Muscle layer of colon (tissue), 2 donors: ENCODE measurements around the gene CHRNB2.

Experiments
- H3K27ac ChIP-seq: one replicate; pipeline ENCODE4 v1.7.0; 2013; ENCODE audit warnings: low read depth, mild to moderate bottlenecking, low read length, moderate library complexity
- H3K27me3 ChIP-seq, 2 donors: one replicate each; pipeline ENCODE4 v1.7.0; 2013; ENCODE audit warnings: low read length in 2 of 2, mild to moderate bottlenecking in 2 of 2; ENCODE audit not compliant: insufficient read depth in 2 of 2, control insufficient read depth in 1 of 2
- H3K36me3 ChIP-seq: one replicate; pipeline ENCODE4 v1.7.0; 2013; ENCODE audit warnings: mild to moderate bottlenecking, low read length; ENCODE audit not compliant: insufficient read depth
- H3K4me1 ChIP-seq: one replicate; pipeline ENCODE4 v1.7.0; 2013; ENCODE audit warnings: mild to moderate bottlenecking, low read length; ENCODE audit not compliant: insufficient read depth
- H3K4me3 ChIP-seq, 2 donors: one replicate each; pipeline ENCODE4 v1.7.0; 2013; ENCODE audit warnings: low read length in 2 of 2, low read depth in 1 of 2, mild to moderate bottlenecking in 1 of 2, moderate library complexity in 1 of 2
- H3K9ac ChIP-seq: one replicate; pipeline ENCODE4 v1.7.0; 2013; ENCODE audit warnings: low read length
- H3K9me3 ChIP-seq: one replicate; pipeline ENCODE4 v1.7.0; 2013; ENCODE audit warnings: mild to moderate bottlenecking, low read length
- donor health status: abdominal sarcoma.
- donor health status: Adenocarcinoma of cecum.

The CHRNB2 gene

GRCh38 chr1:154541231-154541630, 26.3 kb upstream of the CHRNB2 start:
- H3K4me3 ChIP-seq = no peak overlapping the region
- H3K27me3 ChIP-seq = no peaks in the 10 kb centered on the region
- no peaks in the 10 kb centered on the region for H3K9me3 ChIP-seq
- H3K36me3 ChIP-seq = no peaks in the 10 kb centered on the region
- H3K4me1 ChIP-seq = no peaks in the 10 kb centered on the region
- H3K27ac ChIP-seq = no peak overlapping the region
- no peak overlapping the region for H3K9ac ChIP-seq

GRCh38 chr1:154546264-154547063, 21.1 kb upstream of the CHRNB2 start:
- H3K4me1 ChIP-seq = no peaks in the 10 kb centered on the region
- H3K36me3 ChIP-seq = peaks cover 29% of the 10 kb centered on the region
- H3K9me3 ChIP-seq = no peaks in the 10 kb centered on the region
- H3K9ac ChIP-seq = no peak overlapping the region
- no peak overlapping the region for H3K4me3 ChIP-seq
- H3K27me3 ChIP-seq = no peaks in the 10 kb centered on the region
- no peak overlapping the region for H3K27ac ChIP-seq

DNA sequence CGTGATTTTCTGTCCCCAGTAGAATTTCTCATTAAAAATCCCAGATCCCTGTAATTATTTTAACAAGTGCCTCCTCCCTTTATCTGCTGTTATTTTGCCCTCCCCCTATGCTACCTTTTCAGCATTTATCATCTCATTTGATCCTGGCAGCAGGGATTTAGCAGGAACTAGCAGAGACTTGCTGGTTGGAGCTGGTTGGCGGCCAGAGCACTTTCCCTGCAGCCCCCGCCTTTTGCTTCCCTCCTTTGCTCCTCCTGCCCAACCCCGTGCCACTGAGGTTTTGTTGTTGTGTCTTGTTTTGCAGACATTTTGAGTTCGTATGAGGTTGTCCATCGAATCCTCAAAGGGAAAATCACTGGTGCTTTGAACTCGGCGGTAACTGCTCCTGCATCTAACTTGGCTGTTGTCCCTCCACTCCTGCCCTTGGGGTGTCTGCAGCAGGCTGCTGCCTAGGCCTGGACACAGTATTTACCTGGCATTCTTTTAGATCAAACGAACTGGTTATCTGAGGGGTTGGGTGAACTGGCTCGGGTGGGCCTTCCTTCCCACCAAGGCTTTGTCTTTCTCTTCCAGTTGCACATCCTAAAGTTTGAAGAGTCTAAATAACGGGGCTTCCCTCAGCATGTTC, 20.4 kb upstream of the CHRNB2 start:
- Histone ChIP-seq H3K27ac (no peak overlapping the region), H3K9me3 (no peaks in the 10 kb centered on the region), H3K4me3 (no peak overlapping the region), H3K27me3 (no peaks in the 10 kb centered on the region), H3K9ac (no peak overlapping the region), H3K4me1 (no peaks in the 10 kb centered on the region), H3K36me3 (peaks cover 37% of the 10 kb centered on the region)

- H3K27ac ChIP-seq = no peak overlapping the region
- H3K36me3 ChIP-seq = peaks cover 45% of the 10 kb centered on the region
- H3K9me3 ChIP-seq = no peaks in the 10 kb centered on the region
- no peak overlapping the region for H3K9ac ChIP-seq
- H3K4me1 ChIP-seq = peaks cover 4% of the 10 kb centered on the region
- no peak overlapping the region for H3K4me3 ChIP-seq
- H3K27me3 ChIP-seq = no peaks in the 10 kb centered on the region
These were observed 19.6 kb upstream of the CHRNB2 start for GRCh38 chr1:154548028-154548427.

GRCh38 chr1:154549202-154549770, 18.3 kb upstream of the CHRNB2 start:
- Histone ChIP-seq H3K4me1 (peaks cover 16% of the 10 kb centered on the region), H3K27me3 (no peaks in the 10 kb centered on the region), H3K4me3 (no peak overlapping the region), H3K27ac (no peak overlapping the region), H3K36me3 (peaks cover 57% of the 10 kb centered on the region), H3K9me3 (no peaks in the 10 kb centered on the region), H3K9ac (no peak overlapping the region)

DNA sequence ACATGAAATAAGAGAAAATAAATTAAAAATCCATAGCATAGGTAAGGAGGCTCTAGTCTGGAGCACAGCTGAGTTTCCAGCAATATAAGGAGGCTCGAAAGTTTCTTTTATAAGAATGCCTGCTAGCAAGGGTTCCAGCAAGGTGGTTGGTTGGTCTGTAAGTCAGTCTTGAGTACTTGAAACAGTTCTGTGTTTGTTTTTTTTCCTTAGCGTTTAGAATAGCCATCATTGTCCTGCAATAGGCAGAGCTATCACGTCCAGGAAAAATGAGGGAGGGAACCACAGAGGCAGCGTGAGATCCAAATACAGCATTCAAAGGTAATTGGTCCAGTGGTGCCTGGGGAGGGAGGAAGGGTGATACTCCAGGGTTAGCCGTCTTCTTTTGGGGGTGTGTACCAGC, 17.5 kb upstream of the CHRNB2 start:
- H3K9ac ChIP-seq = no peak overlapping the region
- H3K9me3 ChIP-seq = no peaks in the 10 kb centered on the region
- no peak overlapping the region for H3K4me3 ChIP-seq
- H3K36me3 ChIP-seq = peaks cover 65% of the 10 kb centered on the region
- no peak overlapping the region for H3K27ac ChIP-seq
- H3K27me3 ChIP-seq = no peaks in the 10 kb centered on the region
- H3K4me1 ChIP-seq = peaks cover 16% of the 10 kb centered on the region

DNA sequence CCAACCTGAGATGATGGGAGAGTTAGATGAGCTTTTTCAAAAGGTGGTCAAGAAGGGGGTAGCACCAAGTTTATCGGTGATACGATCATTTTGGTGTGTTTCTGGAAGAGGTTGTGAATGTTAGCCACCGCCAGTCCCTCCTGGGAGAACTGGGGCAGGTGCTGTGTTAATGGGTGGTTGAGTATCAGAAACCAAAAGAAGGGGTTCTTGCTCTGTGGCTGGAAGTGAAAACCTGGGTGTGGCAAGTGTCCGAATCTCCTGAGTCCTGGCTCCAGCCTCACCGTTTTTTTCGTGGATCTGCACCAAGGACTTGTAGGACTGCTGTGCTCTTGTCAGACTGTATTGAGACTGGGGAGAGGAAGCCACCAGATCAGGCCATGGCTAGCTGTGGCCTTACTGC, 16.9 kb upstream of the CHRNB2 start:
- Histone ChIP-seq H3K27ac (no peak overlapping the region), H3K4me3 (no peak overlapping the region), H3K9ac (no peak overlapping the region), H3K36me3 (peaks cover 71% of the 10 kb centered on the region), H3K4me1 (peaks cover 17% of the 10 kb centered on the region), H3K9me3 (no peaks in the 10 kb centered on the region), H3K27me3 (no peaks in the 10 kb centered on the region)

- Histone ChIP-seq H3K4me3 (no peak overlapping the region), H3K9me3 (no peaks in the 10 kb centered on the region), H3K27me3 (no peaks in the 10 kb centered on the region), H3K27ac (no peak overlapping the region), H3K4me1 (peaks cover 25% of the 10 kb centered on the region), H3K9ac (no peak overlapping the region), H3K36me3 (peaks cover 76% of the 10 kb centered on the region)
These were observed 16.1 kb upstream of the CHRNB2 start for GRCh38 chr1:154551474-154551873.

DNA sequence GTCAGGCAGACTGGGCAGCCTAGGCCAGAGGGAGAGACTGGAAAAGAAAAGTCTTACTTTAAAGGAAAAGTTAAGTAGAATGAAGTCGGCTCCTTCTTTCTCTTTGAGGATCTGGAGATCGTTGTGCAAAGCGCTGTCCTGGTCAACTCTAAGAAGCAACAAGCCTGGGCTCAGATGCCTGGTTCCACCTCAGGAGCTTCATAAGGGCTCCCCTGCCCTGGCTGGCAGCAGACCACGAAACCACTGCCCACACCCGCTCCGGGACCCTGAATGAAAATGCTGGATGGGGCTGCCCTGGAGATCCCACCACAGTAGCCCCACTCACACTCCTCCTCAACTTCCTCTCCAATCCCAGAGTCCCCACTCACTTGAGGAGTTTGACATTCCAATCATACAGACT, 15.5 kb upstream of the CHRNB2 start:
- no peaks in the 10 kb centered on the region for H3K9me3 ChIP-seq
- no peak overlapping the region for H3K27ac ChIP-seq
- no peak overlapping the region for H3K9ac ChIP-seq
- H3K4me3 ChIP-seq = no peak overlapping the region
- H3K36me3 ChIP-seq = peaks cover 76% of the 10 kb centered on the region
- peaks cover 31% of the 10 kb centered on the region for H3K4me1 ChIP-seq
- H3K27me3 ChIP-seq = no peaks in the 10 kb centered on the region

DNA sequence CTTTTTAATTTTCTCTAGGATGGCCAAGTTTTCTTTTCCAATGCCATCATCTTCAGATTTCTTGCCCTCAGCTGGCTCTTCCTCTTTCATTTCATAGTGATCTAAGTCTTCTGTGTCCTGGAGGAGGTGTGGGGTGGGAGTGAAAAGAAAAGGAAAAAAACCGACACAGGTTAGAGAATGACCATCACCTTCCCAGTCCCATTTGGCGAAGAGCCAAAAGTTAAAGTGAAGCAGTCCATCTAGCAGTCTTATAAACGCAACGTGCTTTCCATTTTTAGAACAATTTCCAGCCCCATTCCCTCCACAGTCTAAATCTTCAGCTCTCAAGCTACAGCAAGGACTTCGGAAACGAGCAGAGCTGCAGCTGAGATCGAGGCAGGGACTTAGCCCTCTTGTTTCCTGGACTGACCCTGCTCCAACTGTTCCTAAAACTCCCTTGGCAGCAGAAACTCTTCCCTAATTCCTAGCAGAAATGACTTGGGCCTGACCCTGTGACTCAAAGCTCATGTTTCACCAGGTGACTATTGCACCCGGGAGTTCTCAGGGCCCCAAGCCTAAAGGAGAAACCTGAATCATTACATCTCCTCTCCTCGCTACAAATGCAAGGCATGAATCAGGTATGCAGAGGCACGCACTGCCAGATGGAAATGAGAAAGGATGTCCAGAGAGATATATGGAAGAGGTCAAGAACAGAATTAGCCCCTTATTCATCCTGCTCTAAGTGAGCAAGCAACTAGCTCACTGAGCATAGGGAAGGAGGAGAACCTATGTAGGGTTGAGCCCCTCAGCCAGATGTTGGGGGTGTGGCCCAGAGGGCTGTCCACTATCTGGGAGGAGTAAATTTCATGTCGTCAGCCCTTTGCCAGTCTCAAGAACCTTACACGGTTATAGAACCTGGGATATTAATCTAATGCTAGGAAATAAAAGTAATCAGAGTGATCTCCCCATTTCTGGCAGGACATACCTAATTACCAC, 14.2 kb upstream of the CHRNB2 start:
- peaks cover 36% of the 10 kb centered on the region for H3K4me1 ChIP-seq
- H3K9ac ChIP-seq = no peak overlapping the region
- H3K4me3 ChIP-seq = no peak overlapping the region
- no peaks in the 10 kb centered on the region for H3K27me3 ChIP-seq
- no peaks in the 10 kb centered on the region for H3K9me3 ChIP-seq
- no peak overlapping the region for H3K27ac ChIP-seq
- peaks cover 76% of the 10 kb centered on the region for H3K36me3 ChIP-seq

DNA sequence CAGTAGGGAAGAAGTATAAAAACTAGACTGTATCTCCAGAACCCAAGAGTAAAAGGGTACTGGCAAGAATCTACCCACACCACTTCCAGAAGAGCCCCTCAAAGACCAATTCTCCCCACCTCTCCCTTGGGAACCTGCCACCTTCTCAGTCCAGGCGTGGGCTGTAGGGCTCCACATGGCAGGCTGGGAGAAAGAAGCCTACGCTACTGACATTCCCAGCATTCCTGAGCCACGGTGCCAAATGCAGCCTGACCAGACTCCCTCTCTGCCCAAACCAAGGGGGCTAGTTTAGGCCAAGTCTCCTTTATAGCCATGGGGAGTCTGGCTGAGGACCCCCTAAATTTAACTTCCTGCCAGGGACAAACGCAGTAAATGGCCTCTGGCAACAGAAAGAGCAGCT, 11.2 kb upstream of the CHRNB2 start:
- peaks cover 44% of the 10 kb centered on the region for H3K4me1 ChIP-seq
- H3K9me3 ChIP-seq = no peaks in the 10 kb centered on the region
- no peaks in the 10 kb centered on the region for H3K27me3 ChIP-seq
- H3K4me3 ChIP-seq = peak overlapping the region; percentile 40 to 77
- H3K36me3 ChIP-seq = peaks cover 47% of the 10 kb centered on the region
- H3K27ac ChIP-seq = peak overlapping the region; percentile 2
- H3K9ac ChIP-seq = peak overlapping the region; percentile 71
